HG02798 (cell line): Measurements from ENCODE around the gene SHH.

Experiments used
- ATAC-seq: cut with Tn5 transposase; IDR thresholded peaks from one replicate; pipeline ENCODE4 v1.9.1; 2021; ENCODE audit warnings: mild to moderate bottlenecking; ENCODE audit not compliant: unreplicated experiment, poor library complexity

Gene SHH

DNA sequence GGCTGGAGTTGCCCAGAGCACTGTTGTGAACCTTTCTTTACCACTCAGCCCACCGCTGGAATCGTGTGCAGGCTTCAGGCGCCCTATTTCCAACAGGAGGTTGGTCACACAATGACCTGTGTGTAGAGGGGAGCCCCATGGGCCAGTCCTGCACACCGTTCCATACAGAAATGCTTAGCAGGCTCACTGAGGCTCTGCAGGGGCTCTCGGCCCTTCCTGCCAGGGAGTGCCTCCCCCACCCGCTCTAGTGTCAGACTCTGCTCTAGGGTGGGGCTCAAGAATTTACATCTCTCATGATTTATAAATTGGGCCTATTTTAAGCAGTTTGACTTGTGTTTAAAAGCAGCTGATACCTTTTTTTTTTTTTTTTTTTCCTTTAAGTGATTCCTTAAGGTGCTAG, 42.0 kb downstream of the SHH start:
- ATAC-seq = no peak

DNA sequence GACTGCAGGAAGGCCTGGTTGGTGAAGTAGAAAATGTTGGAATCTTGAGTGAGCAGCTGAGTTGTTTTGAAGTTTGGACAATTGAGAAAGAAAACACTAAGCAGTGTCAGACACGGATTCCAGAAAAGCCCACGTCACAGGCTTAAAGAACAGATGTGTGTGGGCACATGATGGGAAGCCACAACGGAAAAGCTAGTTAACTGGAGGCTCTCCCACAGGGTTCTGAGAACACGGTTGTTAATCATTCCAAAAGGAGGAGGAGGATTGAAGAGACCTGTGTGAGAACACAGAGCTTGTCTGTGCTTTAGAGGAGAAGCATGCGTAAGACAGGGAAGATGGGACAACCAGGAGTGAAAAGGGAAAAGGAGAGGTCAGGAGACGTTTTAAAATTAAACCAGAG, 42.6 kb downstream of the SHH start:
- no peak for ATAC-seq

DNA sequence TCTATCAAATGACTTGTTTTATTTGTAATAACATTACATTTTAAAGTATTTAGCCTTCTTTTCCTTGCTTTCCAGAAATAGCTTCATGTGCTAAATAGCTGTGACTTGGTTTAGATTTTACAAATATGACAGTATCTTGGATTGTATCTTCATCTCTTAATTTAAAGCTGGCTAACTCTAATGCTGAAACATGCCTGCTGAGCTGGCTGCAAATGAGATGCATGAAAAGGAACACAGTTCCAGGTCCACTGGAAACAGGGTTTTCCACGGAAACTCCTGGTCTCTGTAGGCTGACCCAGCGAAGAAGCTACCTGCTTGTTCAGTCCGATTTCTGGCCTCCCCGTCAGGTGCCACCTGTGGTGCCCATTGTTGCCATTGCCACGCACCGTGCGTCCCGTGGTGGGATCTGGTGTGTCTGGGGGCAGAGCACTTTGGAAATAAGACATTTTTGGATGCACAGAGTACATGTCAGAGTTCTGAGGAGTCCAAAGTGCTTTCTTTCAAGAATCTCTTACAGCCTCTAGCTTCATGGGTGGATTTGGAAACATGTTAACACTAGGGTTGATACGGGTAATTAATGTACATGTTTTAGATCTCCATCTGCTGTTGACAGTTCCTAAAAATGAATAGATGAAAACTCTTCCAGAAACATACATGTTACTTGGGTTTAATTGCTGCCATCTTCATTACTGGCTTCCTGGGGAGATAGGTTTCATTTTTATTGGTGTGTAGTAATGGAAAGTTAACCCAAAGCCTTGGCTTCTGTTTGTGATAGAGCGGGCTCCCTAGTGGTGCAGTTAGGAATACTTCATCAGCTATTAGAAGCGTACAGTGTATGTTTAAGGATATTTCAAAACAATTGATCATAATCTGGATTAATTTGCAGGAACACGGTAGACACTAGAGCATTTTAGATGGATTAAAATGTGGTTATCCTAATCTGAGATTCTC, 45.0 kb downstream of the SHH start:
- ATAC-seq = no peak

DNA sequence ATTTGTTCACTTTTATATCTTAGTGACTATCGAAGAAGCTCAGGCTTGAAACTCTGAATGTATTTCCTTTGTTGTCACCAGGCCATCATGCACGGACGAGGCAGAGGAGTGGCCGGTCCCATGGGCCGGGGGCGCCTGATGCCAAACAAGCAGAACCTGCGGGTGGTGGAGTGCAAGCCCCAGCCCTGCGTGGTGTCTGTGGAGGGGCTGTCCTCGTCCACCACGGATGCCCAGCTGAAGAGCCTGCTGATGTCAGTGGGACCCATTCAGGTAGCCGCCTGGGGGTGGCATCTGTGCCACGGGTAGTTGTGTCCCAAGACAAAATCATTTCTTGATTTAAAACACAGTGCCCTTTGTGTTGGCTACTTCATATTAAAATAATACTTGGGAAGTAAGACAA, 45.9 kb downstream of the SHH start:
- no peak for ATAC-seq

DNA sequence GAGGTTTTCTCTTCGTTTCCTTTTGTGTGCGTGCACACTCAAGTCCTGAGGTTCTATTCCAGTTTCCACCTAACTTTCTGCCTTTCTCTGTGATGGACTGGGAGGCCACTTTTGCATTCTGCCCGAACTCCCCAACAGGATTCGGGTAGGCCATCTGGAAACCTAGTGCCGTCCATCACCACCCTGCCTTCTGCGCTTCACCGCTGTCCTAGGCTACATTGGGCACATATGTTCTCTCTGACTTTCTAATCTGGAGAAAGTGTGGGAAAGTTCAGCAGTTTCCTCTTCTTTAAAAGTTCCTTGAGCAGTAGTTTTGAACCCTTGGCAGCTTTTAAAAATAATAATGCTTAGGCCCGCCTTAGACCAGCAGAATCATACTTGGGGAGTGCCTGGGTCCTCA, 46.8 kb downstream of the SHH start:
- ATAC-seq = no peak

DNA sequence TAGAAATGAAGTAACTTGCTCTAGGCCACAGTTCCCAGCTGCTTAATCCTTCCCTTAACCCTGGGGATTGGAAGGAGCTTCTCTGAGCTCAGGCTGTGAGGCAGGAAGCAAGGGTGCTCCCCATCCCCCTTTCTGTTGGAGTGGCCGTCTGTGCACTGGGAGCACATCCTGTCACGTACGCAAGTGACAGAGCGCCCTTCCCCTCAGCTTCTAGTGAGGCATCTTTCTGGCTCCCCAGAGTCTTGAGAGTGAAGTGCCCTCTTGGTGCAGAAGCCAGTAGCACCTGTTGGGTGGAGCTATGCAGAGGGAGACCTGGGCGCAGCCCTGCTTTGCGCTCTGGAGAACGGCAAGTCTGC, 47.8 kb downstream of the SHH start:
- ATAC-seq = no peak

DNA sequence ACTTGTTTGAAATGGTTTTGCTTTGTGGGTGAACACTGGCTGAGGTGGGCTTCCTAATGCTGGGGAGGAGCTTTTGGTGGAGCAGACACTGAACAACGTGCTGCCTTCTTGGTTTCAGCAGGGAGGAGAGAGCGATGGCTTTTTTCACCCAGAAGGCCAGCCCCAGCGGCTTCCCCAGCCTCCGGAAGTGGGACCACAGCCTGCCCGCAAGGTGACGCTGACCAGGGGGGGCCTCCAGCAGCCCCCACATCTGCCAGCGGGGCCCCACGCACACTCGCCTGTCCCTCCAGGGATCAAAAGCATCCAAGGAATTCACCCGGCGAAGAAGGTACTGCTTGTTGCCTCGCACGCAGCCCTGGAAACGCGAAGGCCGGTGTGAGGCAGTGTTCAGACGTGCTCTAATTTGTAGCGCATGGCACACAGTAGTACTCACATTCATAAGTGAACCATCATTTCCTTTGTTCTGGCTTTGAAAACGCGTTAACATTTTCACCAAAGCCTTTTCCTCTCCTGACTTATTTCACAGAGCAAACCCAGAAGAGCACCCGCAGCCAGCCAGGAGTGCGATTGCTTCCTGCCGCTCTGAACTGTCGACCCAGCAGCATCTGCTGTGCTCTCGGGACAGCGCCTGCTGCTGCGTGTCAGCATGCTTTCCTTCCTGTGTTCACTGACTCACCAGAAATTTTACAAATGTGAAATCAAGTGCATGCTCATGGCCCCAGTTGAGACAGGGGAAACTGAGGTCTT, 48.4 kb downstream of the SHH start:
- ATAC-seq = peak; percentile 54

DNA sequence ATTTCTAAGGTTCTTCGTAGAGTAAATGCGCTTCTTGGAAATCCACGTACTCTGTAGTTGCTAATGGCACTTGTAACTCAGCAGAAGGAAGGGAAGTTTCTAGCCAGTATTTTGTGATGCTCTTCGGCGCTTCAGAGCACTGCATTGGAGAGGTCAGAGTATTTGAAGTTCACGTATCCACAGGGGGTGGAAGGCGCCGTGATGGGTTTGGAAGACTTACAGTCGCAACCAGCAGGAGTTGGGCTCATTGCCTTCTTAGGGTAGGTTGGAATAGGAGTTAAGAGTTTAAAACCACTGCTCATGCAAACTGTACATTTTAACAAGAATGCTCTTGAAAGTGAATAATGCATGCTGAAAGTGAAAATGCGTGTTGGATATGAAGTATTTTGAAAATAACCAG, 49.1 kb downstream of the SHH start:
- ATAC-seq = no peak

DNA sequence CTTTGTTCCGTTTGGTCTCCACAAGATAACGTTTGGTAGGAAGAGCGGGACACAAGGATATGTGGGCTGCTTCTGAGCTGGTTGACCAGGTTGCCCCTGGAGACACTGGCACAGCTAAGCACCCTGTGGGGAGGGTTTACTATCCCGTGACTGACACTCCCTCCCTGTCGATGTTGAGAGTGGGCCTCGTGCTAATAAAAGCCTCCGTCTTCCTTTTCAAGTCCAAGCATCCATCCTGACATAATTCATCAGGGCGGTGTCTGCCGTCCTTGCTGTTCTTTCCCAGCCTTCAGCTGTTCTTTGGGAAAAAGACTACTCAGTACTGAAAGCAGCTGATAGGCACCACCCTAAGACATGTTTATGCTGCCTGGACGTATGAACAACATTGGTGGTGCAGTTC, 49.6 kb downstream of the SHH start:
- no peak for ATAC-seq

DNA sequence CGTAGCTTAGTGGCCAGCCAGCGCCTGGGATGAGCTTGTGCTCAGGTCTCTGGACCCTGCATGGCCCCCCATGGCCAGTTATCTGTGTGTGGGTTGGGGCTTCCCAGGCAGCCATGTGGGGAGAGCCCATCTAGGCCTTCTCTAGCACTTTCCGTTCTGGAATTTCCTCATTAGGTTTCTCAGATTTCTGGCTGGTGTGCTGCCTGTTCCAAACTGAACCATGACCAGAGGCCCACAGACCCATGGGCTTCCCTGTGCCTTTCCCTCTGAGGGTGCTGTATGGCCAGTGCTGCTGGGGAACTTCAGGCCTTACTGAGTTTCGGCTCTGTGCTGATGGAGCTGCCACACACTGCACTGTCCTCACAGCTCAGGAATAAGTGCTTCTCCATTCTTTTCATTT, 50.2 kb downstream of the SHH start:
- no peak for ATAC-seq

DNA sequence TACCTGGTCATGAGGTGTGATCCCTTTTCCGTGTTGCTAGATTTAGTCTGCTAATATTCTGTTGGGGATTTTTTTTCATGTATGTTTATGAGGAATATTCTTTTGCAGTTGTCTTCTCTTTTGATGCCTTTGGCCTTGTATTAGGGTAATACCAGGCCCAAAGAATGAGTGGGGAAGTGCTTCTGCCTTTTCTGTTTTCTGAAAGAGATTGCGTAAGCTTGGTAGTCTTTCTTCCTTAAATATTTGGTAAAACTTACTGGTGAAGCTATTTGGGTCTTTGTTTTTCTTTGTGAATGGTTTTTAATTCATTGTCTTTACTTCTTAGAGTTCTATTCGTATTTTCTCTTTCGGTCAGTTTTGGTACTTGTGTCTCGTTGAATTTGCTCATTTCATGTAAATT, 51.1 kb downstream of the SHH start:
- ATAC-seq = no peak

DNA sequence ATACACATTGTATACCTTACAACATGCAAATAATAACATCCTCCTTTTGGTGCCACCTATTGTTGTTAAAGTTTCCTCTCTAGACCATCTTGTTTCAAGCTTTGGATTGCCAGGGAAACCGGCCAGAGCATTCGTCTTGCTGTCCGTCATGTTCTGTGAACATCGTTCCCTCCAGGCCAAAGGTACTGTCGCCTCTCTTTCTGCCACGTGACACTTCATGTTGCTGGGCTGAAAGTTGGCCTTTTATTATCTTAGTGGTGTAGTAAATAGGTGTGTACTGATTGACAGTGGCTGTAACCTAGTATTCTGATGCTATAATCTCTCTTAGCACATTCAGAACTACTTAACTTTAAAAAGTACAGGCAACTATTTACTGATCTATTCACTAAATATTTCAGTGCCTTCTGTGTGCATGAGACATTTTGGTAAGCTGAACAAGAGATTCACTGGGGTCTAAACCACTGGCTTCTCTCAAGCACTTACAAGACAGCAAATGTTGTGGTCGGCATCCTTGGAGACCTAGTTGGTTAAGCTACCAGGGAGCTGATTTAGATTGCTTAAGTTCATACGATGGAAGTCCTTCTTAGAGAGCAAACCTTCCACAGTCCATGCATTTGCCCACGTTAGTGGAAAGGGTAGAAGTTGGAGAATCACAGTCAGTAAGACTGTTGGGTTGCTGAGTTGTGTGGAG, 52.4 kb downstream of the SHH start:
- no peak for ATAC-seq

DNA sequence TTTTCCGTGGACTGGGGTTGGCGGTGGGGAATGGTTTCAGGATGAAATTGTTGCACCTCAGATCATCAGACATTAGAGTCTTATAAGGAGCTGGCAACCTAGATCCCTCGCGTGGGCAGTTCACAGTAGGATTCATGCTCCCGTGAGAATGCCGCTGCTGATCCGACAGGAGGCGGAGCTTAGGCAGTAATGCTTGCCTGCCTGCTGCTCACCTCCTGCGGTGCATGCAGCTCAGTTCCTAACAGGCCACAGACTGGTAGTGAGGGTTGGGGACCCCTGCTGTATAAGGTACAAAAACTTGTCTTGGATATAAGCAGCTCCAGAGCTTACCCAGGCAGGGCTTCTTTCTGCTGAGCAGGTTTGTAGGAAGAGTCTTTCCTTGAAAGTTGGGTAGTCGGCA, 53.9 kb downstream of the SHH start:
- ATAC-seq = no peak

DNA sequence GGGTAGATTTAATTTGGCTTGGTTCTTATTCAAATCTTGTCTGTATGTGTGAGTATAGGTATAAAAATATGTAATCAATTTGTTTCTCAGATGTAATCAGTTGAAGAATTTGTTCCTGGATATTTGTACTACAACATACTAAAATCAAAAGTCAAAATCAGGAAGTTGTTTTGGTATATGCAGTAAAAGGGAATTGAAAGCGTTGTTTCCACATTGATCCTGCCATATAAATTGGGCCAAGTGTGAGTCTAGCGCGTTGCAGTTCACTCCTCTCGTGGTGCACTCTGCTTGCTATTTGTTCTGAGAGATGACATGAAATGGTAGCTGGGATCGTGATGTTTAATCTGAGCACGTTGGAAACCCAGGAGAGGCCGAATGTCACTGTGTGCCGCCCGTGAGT, 55.9 kb downstream of the SHH start:
- ATAC-seq = no peak

DNA sequence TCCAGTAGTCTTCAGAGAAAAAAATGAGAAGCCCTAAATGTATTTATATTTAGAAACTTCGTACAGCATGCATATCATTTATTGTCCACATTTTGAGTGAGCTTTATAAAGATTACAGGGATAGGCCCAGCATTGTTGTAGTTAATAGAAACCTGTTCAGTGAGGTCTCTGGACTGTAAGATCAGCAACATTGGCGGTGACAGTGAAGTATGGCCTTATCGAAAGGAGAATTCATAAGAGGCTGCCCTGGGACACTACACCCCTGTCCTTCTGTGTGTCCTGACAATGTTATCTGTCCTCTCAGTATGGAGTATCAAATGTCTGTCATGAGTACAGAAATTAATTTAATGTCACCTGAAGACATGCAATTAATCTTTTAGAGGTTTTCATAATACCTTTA, 57.2 kb downstream of the SHH start:
- no peak for ATAC-seq

DNA sequence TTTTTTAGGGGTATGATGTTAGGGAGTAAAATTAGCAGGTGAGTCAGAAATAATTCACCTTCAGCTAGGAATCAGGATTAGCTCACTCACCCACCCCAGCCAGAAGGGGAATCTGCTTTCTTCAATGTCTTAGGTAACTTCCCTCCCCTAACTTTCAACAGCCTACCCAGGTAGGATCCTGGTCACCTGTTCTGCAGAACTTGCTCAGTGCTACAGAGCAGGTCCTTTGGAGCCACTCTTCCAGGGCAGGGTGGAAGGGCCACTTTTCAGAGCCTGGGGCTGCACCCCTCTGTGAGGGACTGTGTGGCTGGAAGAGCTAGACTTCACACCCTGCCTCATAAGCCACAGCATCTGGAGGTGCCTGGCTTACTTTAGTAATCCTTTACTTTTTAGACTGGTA, 58.1 kb downstream of the SHH start:
- no peak for ATAC-seq

DNA sequence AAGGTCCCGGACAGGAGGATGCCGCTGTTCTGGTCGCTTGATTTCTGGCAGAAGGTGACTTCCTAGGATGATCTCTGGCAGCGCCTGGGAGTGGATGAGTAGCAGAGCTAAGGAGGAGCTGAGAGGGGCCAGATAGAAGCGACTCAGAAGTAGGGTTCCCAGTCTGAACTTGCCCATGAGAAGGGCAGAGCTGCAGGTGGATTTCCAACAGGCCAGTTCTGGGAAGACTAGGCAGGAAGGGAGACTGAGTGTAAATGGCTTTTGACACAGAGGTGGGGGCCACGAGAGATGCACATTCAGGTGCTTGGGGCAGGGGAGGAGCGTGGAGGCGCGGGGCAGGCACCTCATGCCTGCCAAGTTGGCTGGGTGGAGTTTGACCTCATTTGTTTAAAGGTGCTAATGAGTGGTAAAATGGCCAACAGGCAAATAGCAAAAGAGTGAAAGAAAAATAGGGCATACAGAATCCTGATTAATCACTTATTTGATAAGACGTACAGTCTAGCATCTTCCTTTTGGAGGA, 58.8 kb downstream of the SHH start:
- peak; percentile 8 for ATAC-seq

DNA sequence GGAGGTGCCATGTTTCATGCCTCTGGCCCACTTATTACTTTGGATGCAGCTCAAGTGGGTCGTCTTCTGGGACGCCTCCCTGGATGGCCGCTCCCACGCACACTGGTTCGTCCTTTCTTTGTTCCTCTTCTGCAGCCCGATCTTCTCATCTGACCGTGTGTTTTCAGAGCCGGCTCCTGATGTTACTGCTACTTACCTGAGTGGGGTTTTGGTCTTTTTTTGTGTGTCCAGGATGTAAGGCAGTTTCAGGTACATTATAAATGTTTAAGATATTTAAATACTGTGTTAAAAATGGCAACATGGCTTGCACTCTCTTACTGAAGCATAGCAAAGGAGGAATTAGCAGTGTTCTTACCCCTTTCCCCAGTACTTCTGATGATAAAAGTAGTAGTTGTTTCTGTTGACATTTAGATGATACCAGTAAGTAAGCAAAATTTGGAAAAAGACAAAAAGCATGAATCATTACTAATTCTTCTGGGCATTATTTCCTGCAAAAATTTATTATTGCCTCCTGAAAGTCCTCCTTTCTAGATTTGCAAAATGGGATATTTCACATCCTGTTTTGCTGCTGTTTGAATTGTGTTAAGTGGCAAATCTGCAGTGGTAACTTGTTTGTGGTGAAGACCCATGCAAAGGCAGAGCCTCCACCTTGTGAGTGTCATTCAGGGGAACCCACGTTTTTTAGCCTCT, 59.4 kb downstream of the SHH start:
- peak; percentile 67 for ATAC-seq

DNA sequence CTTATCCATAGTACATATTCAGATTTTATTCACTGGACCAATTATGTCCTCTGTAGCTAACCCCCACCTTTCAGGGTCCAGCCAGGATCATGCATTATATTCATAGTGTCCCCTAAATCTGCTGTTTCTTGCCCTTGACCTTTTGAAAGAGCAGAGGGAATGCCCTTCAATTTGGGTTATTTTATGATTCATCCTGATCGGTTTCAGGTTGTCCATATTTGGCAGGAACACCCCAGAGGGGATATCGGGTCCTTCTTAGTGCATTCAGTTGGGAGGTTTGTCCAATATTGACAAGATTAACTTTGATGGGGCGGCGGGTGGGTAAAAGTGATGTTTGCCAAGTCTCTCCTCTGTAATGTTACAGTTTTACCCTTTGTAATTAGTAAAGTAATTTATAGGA, 60.9 kb downstream of the SHH start:
- no peak for ATAC-seq
